ENCODE measurements around the gene MTERF1.

- TF ChIP-seq HMG20A (CRISPR knock-in tag; conservative IDR thresholded peaks at IDR 0.05): no peak
- TF ChIP-seq MYBL2 (IDR thresholded peaks at IDR 0.05; ENCODE audit: low read depth): no peak
- TF ChIP-seq MYBL2 (CRISPR knock-in tag; IDR thresholded peaks at IDR 0.05; ENCODE audit: borderline replicate concordance): no peak
- no peak for TF ChIP-seq ZBTB7A (IDR thresholded peaks at IDR 0.05; ENCODE audit: borderline replicate concordance, control insufficient read depth, low read depth, low read length)
- no peak for TF ChIP-seq ETV6 (IDR thresholded peaks at IDR 0.05; ENCODE audit: borderline replicate concordance in 1 of 2, low read depth in 2 of 2, low read length in 1 of 2)
- no peak for TF ChIP-seq ETV6 (CRISPR knock-in tag; IDR thresholded peaks at IDR 0.05; ENCODE audit: borderline replicate concordance)
- TF ChIP-seq ZNF165 (CRISPR knock-in tag; IDR thresholded peaks at IDR 0.05; ENCODE audit: borderline replicate concordance): no peak
- no peak for TF ChIP-seq EP300 (IDR thresholded peaks at IDR 0.05; ENCODE audit: low read length)
- no peak for TF ChIP-seq ELF1 (tag; IDR thresholded peaks at IDR 0.05)
- no peak for TF ChIP-seq CTCF (IDR thresholded peaks at IDR 0.05 in 2 of 3, conservative IDR thresholded peaks at IDR 0.05 in 1 of 3; ENCODE audit: insufficient read depth in 2 of 3, low read depth in 1 of 3, low read length in 3 of 3)
- no peak for TF ChIP-seq ZNF384 (IDR thresholded peaks at IDR 0.05; ENCODE audit: low read depth, low read length)
- TF ChIP-seq MXD1 (CRISPR knock-in tag; IDR thresholded peaks at IDR 0.05; ENCODE audit: borderline replicate concordance, poor library complexity, severe bottlenecking): no peak
- TF ChIP-seq ZNF717 (CRISPR knock-in tag; IDR thresholded peaks at IDR 0.05): no peak
- TF ChIP-seq CEBPB (tag; IDR thresholded peaks at IDR 0.05): no peak
- no peak for TF ChIP-seq TARDBP (IDR thresholded peaks at IDR 0.05)
- TF ChIP-seq SP1 (CRISPR knock-in tag; IDR thresholded peaks at IDR 0.05): no peak
Observed at GRCh38 chr7:91875851-91876250, 4.7 kb downstream of the MTERF1 start.

All from K562 (cell line).